ENCODE results near the gene ERFL. TPM values are rescaled to one million over a fixed set of nuclear protein-coding genes. Genes with fewer than 3 reads are reported as not detected.

The ERFL gene
- total and polyA plus RNA-seq, 2 of the 4 experiments (the other 2 are of a cell fraction): not detected

GRCh38 chr19:41896581-41896942 lies 31.7 kb downstream of the ERFL start:
- no peak overlapping the region for H3K4me2 ChIP-seq (ENCODE audit: low read depth, low read length)
- no TSS peak for BruUV-seq (replicated peaks)
- H2AFZ ChIP-seq (replicated peaks; ENCODE audit: low read length, poor library complexity): no peak overlapping the region
- no peaks in the 10 kb centered on the region for H3K27me3 ChIP-seq (ENCODE audit: control insufficient read depth, insufficient read depth, low read length)
- H2BK15ac ChIP-seq (ENCODE audit: low read depth, low read length): no peak overlapping the region
- H3K9me1 ChIP-seq (ENCODE audit: insufficient read depth, low read length): no peaks in the 10 kb centered on the region
- H3K4me3 ChIP-seq (ENCODE audit: insufficient read depth, low read depth, low read length): no peak overlapping the region
- no peak overlapping the region for H3K23ac ChIP-seq (ENCODE audit: low read depth, low read length)
- H3K9ac ChIP-seq (ENCODE audit: low read depth, low read length): no peak overlapping the region
- TF ChIP-seq USF2 (IDR thresholded peaks at IDR 0.05; ENCODE audit: low read depth, low read length) (no peak), MAZ (IDR thresholded peaks at IDR 0.05; ENCODE audit: borderline replicate concordance, low read depth, low read length) (no peak), SMC3 (IDR thresholded peaks at IDR 0.05; ENCODE audit: low read depth, low read length) (no peak), CHD1 (IDR thresholded peaks at IDR 0.05; ENCODE audit: low read depth, low read length) (no peak), FOS (IDR thresholded peaks at IDR 0.05; ENCODE audit: low read depth, low read length) (no peak), POLR2A (IDR thresholded peaks at IDR 0.05; ENCODE audit: low read depth, low read length) (no peak), NFE2L2 (IDR thresholded peaks at IDR 0.05; ENCODE audit: low read depth, low read length) (no peak), MXI1 (IDR thresholded peaks at IDR 0.05; ENCODE audit: borderline replicate concordance, low read depth, low read length) (no peak), RFX5 (IDR thresholded peaks at IDR 0.05; ENCODE audit: low read depth, low read length) (no peak)
- TF ChIP-seq, protein P1, sequence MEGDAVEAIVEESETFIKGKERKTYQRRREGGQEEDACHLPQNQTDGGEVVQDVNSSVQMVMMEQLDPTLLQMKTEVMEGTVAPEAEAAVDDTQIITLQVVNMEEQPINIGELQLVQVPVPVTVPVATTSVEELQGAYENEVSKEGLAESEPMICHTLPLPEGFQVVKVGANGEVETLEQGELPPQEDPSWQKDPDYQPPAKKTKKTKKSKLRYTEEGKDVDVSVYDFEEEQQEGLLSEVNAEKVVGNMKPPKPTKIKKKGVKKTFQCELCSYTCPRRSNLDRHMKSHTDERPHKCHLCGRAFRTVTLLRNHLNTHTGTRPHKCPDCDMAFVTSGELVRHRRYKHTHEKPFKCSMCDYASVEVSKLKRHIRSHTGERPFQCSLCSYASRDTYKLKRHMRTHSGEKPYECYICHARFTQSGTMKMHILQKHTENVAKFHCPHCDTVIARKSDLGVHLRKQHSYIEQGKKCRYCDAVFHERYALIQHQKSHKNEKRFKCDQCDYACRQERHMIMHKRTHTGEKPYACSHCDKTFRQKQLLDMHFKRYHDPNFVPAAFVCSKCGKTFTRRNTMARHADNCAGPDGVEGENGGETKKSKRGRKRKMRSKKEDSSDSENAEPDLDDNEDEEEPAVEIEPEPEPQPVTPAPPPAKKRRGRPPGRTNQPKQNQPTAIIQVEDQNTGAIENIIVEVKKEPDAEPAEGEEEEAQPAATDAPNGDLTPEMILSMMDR (conservative IDR thresholded peaks at IDR 0.05; ENCODE audit: low read depth, low read length): no peak
- no peak overlapping the region for H2BK5ac ChIP-seq (ENCODE audit: low read depth, low read length, poor library complexity, severe bottlenecking)
- H3K56ac ChIP-seq (ENCODE audit: extremely low read depth, insufficient read depth, low read length): no peak overlapping the region
- WGBS, 2 experiments (ENCODE audit: extremely low coverage in 2 of 2, insufficient read length in 1 of 2): no CpG with 5 or more reads among the region's 1 CpG
- no peak overlapping the region for H2AK9ac ChIP-seq (replicated peaks; ENCODE audit: low read depth, low read length, poor library complexity)
- ATAC-seq (ENCODE audit: low read depth) (no peak), DNase-seq (no peak)
- no peak overlapping the region for H3K18ac ChIP-seq (ENCODE audit: low read depth, low read length)
- in situ Hi-C loops (cut with MboI; ENCODE audit: low sequenced_read_pairs): no loop called here
- no peak overlapping the region for H3K4ac ChIP-seq (ENCODE audit: low read depth, low read length)
- dilution Hi-C loops (cut with HindIII; ENCODE audit: low sequenced_read_pairs, unreplicated experiment): no loop called here
- H4K91ac ChIP-seq (ENCODE audit: insufficient read depth, low read depth, low read length): no peak overlapping the region
- no peaks in the 10 kb centered on the region for H3K9me3 ChIP-seq (ENCODE audit: control insufficient read depth, insufficient read depth, low read length)
- ChIA-PET POLR2A (ENCODE audit: unreplicated experiment) (no interaction called here), CTCF (no interaction called here)
- no peak overlapping the region for H2BK120ac ChIP-seq (ENCODE audit: low read depth, low read length)
- peaks cover 5 to 7% of the 10 kb centered on the region in 2 experiments for H3K79me1 ChIP-seq (ENCODE audit: low read depth in 1 of 2, low read length in 2 of 2)
- no peak overlapping the region for H2BK20ac ChIP-seq (ENCODE audit: low read depth, low read length)
- no peak overlapping the region for H3K27ac ChIP-seq (ENCODE audit: insufficient read depth, low read length)
- intact Hi-C loops (cut with micrococcal nuclease): no loop called here
- H3K14ac ChIP-seq (replicated peaks; ENCODE audit: low read depth, low read length): no peak overlapping the region
- no peaks in the 10 kb centered on the region for H3K4me1 ChIP-seq (ENCODE audit: control insufficient read depth, insufficient read depth, low read length)
- peaks cover 5% of the 10 kb centered on the region for H4K20me1 ChIP-seq (ENCODE audit: insufficient read depth, low read length)
- no peak overlapping the region for H2AK5ac ChIP-seq (ENCODE audit: low read depth, low read length)
- H3K36me3 ChIP-seq (ENCODE audit: control insufficient read depth, insufficient read depth, low read length): peaks cover 57% of the 10 kb centered on the region
- no peak overlapping the region for H4K8ac ChIP-seq (ENCODE audit: low read depth in 2 of 2, low read length in 2 of 2)
- no peak overlapping the region for H4K5ac ChIP-seq (ENCODE audit: low read depth, low read length)

All from IMR-90 (cell line).